OCI-LY1 (cell line): ENCODE results near the gene PTPMT1.
"Not testable (repeated sequence)": the region's sequence is repeated elsewhere in the genome, so short reads cannot be mapped to it uniquely, and the experiment has no call there.

ENCODE experiments used
- H2AFZ ChIP-seq: fragments of 200-600 bp; sonication (generic), shearing (Covaris generic); 2 replicates; pipeline ENCODE4 v1.6.0; 2014; ENCODE audit warnings: antibody characterized with exemption, mild to moderate bottlenecking, low read length
- H3F3A ChIP-seq: fragments of 200-600 bp; sonication (generic), shearing (Covaris generic); 2 replicates; pipeline ENCODE4 v1.6.0; 2014; ENCODE audit warnings: mild to moderate bottlenecking, antibody characterized with exemption, low read length, moderate library complexity; ENCODE audit not compliant: insufficient read depth
- H3K27ac ChIP-seq: fragments of 200-600 bp; sonication (generic); 2 replicates; pipeline ENCODE4 v1.5.1; 2014; ENCODE audit warnings: low read length, mixed run types, mild to moderate bottlenecking, low read depth; ENCODE audit not compliant: poor library complexity, severe bottlenecking
- H3K27me3 ChIP-seq: fragments of 200-600 bp; sonication (generic); 2 replicates; pipeline ENCODE4 v1.6.0; 2014; ENCODE audit warnings: antibody characterized with exemption, mild to moderate bottlenecking, low read length, moderate library complexity; ENCODE audit not compliant: insufficient read depth
- H3K36me3 ChIP-seq: fragments of 200-600 bp; sonication (generic); 2 replicates; pipeline ENCODE4 v1.6.1; 2014; ENCODE audit warnings: mild to moderate bottlenecking, antibody characterized with exemption, low read length, moderate library complexity, mixed read lengths; ENCODE audit not compliant: insufficient read depth
- H3K4me1 ChIP-seq: fragments of 200-600 bp; sonication (generic); 2 replicates; pipeline ENCODE4 v1.5.1; 2014; ENCODE audit warnings: mild to moderate bottlenecking, low read length, moderate library complexity; ENCODE audit not compliant: insufficient read depth, severe bottlenecking
- H3K4me2 ChIP-seq: fragments of 200-600 bp; sonication (generic), shearing (Covaris generic); 2 replicates; pipeline ENCODE4 v1.6.1; 2014; ENCODE audit warnings: low read length
- H3K4me3 ChIP-seq: fragments of 200-600 bp; sonication (generic); 2 replicates; pipeline ENCODE4 v1.5.1; 2014; ENCODE audit warnings: low read length, low read depth, mild to moderate bottlenecking, mixed read lengths; ENCODE audit not compliant: poor library complexity, severe bottlenecking
- H3K79me2 ChIP-seq: fragments of 200-600 bp; shearing (Covaris generic); 2 replicates; pipeline ENCODE4 v1.6.1; 2016; ENCODE audit warnings: mixed run types, low read length, mixed read lengths; ENCODE audit not compliant: insufficient read depth
- H3K9ac ChIP-seq: fragments of 200-600 bp; sonication (generic), shearing (Covaris generic); 2 replicates; pipeline ENCODE4 v1.6.1; 2014; ENCODE audit warnings: mild to moderate bottlenecking, low read length, mixed read lengths
- H3K9me2 ChIP-seq: fragments of 200-600 bp; sonication (generic), shearing (Covaris generic); 2 replicates; pipeline ENCODE4 v1.6.1; 2014; ENCODE audit warnings: low read depth, mild to moderate bottlenecking, low read length, mixed read lengths
- H3K9me3 ChIP-seq: fragments of 200-600 bp; shearing (Covaris generic); 2 replicates; pipeline ENCODE4 v1.6.1; 2014; ENCODE audit warnings: low read length, mixed read lengths
- H4K20me1 ChIP-seq: fragments of 200-600 bp; sonication (generic), shearing (Covaris generic); 2 replicates; pipeline ENCODE4 v1.6.0; 2016; ENCODE audit warnings: mild to moderate bottlenecking, low read length; ENCODE audit not compliant: insufficient read depth
- CTCF ChIP-seq: fragments of 200-600 bp; sonication (generic), shearing (Covaris generic); IDR thresholded peaks from 2 replicates; pipeline ENCODE4 v1.5.1; 2017; ENCODE audit warnings: mild to moderate bottlenecking, antibody characterized with exemption, low read length, moderate library complexity, mixed read lengths
- EZH2 ChIP-seq: fragments of 200-600 bp; sonication (generic), shearing (Covaris generic); IDR thresholded peaks from 2 replicates; pipeline ENCODE4 v1.8.0; 2017; ENCODE audit warnings: borderline replicate concordance, mixed run types, mild to moderate bottlenecking, antibody characterized with exemption, low read length, moderate library complexity, mixed read lengths

PTPMT1 gene

GRCh38 chr11:47553406-47553743 is 12.0 kb upstream of the PTPMT1 start:
- peaks cover 43% of the 10 kb centered on the region for H3K79me2 ChIP-seq
- peaks cover 8% of the 10 kb centered on the region; the same call in 1 of the 2 replicates for H3F3A ChIP-seq
- H3K4me3 ChIP-seq = peak overlapping the region; percentile 97
- H3K36me3 ChIP-seq = peaks cover 8% of the 10 kb centered on the region; the same call in 1 of the 2 replicates
- H3K27ac ChIP-seq = no peak overlapping the region
- H2AFZ ChIP-seq = peak overlapping the region; percentile 66; the same call in 1 of the 2 replicates
- H3K27me3 ChIP-seq = no peaks in the 10 kb centered on the region
- peak overlapping the region; percentile 92 for H3K4me2 ChIP-seq
- no peaks in the 10 kb centered on the region for H3K9me3 ChIP-seq
- TF ChIP-seq CTCF (no peak), EZH2 (no peak)
- H3K4me1 ChIP-seq = peaks cover 37% of the 10 kb centered on the region
- no peaks in the 10 kb centered on the region for H4K20me1 ChIP-seq
- peak overlapping the region; percentile 63 for H3K9ac ChIP-seq
- H3K9me2 ChIP-seq = no peaks in the 10 kb centered on the region

GRCh38 chr11:47557004-47557403 is 8.4 kb upstream of the PTPMT1 start:
- H4K20me1 ChIP-seq, H3K4me2 ChIP-seq, H3K4me3 ChIP-seq, H3K9me2 ChIP-seq, H3K27ac ChIP-seq, H3K9ac ChIP-seq, H3K36me3 ChIP-seq, H3K27me3 ChIP-seq, H2AFZ ChIP-seq, H3F3A ChIP-seq, H3K4me1 ChIP-seq, H3K79me2 ChIP-seq, H3K9me3 ChIP-seq: not testable (repeated sequence)

GRCh38 chr11:47558695-47559094 is 6.7 kb upstream of the PTPMT1 start:
- H3F3A ChIP-seq = peaks cover 8% of the 10 kb centered on the region; the same call in 1 of the 2 replicates
- H3K27ac ChIP-seq = no peak overlapping the region
- no peak overlapping the region for H3K9ac ChIP-seq
- no peaks in the 10 kb centered on the region for H3K9me2 ChIP-seq
- H4K20me1 ChIP-seq = no peaks in the 10 kb centered on the region
- H3K36me3 ChIP-seq = no peaks in the 10 kb centered on the region
- peaks cover 4% of the 10 kb centered on the region for H3K4me1 ChIP-seq
- H3K4me3 ChIP-seq = no peak overlapping the region
- H3K4me2 ChIP-seq = no peak overlapping the region
- TF ChIP-seq CTCF = no peak
- no peak for TF ChIP-seq EZH2
- H2AFZ ChIP-seq = no peak overlapping the region
- no peaks in the 10 kb centered on the region for H3K9me3 ChIP-seq
- no peaks in the 10 kb centered on the region for H3K79me2 ChIP-seq
- no peaks in the 10 kb centered on the region for H3K27me3 ChIP-seq

GRCh38 chr11:47560426-47560825 is 5.0 kb upstream of the PTPMT1 start:
- Histone ChIP-seq H3K27ac (no peak overlapping the region), H3K9me3 (no peaks in the 10 kb centered on the region), H4K20me1 (no peaks in the 10 kb centered on the region), H3K9ac (no peak overlapping the region), H3K36me3 (no peaks in the 10 kb centered on the region), H3F3A (0 out of 2 replicates have a peak, but pooled peaks cover under 1% of the 10 kb centered on the region), H3K79me2 (0 out of 2 replicates have a peak, but pooled peaks cover 4% of the 10 kb centered on the region), H3K9me2 (no peaks in the 10 kb centered on the region), H3K27me3 (no peaks in the 10 kb centered on the region), H3K4me1 (peaks cover 11% of the 10 kb centered on the region), H2AFZ (no peak overlapping the region), H3K4me3 (no peak overlapping the region), H3K4me2 (no peak overlapping the region)
- TF ChIP-seq CTCF = no peak
- no peak for TF ChIP-seq EZH2

GRCh38 chr11:47562393-47562792 is 3.0 kb upstream of the PTPMT1 start:
- H2AFZ ChIP-seq, H3K9ac ChIP-seq, H3K27ac ChIP-seq, H4K20me1 ChIP-seq, H3K9me3 ChIP-seq, H3K4me2 ChIP-seq, H3F3A ChIP-seq, H3K27me3 ChIP-seq, H3K9me2 ChIP-seq, H3K36me3 ChIP-seq, H3K4me3 ChIP-seq: not testable (repeated sequence)
- H3K79me2 ChIP-seq = peaks cover 21% of the 10 kb centered on the region
- H3K4me1 ChIP-seq = peaks cover 23% of the 10 kb centered on the region
